Nephron progenitor cell (in vitro differentiated cells): ENCODE results near the gene ECE1.

Experiments
- DNase-seq: peaks from one replicate; pipeline ENCODE4 v3.0.0; 2021
- H3K27ac Mint-ChIP-seq: 2 replicates; pipeline ENCODE4 v1.8.0; 2021; ENCODE audit warnings: mild to moderate bottlenecking, moderate library complexity, mixed read lengths
- H3K27me3 Mint-ChIP-seq: 2 replicates; pipeline ENCODE4 v1.8.0; 2021; ENCODE audit warnings: mild to moderate bottlenecking, low read depth, mixed read lengths; ENCODE audit not compliant: poor library complexity
- H3K36me3 Mint-ChIP-seq: 2 replicates; pipeline ENCODE4 v1.8.0; 2021; ENCODE audit warnings: low read depth, mixed read lengths
- H3K4me1 Mint-ChIP-seq: 2 replicates; pipeline ENCODE4 v1.8.0; 2021; ENCODE audit warnings: mixed read lengths
- H3K4me3 Mint-ChIP-seq: 2 replicates; pipeline ENCODE4 v1.8.0; 2021; ENCODE audit warnings: mild to moderate bottlenecking, moderate library complexity, mixed read lengths
- H3K9me3 Mint-ChIP-seq: 2 replicates; pipeline ENCODE4 v1.8.0; 2021; ENCODE audit warnings: mild to moderate bottlenecking, moderate library complexity, mixed read lengths
- TF ChIP-seq, protein P1 (sequence below): fragments of 200-600 bp; sonication (generic); IDR thresholded peaks from 2 replicates; pipeline ENCODE4 v1.5.0; 2021; ENCODE audit warnings: antibody characterized with exemption

The ECE1 gene

DNA sequence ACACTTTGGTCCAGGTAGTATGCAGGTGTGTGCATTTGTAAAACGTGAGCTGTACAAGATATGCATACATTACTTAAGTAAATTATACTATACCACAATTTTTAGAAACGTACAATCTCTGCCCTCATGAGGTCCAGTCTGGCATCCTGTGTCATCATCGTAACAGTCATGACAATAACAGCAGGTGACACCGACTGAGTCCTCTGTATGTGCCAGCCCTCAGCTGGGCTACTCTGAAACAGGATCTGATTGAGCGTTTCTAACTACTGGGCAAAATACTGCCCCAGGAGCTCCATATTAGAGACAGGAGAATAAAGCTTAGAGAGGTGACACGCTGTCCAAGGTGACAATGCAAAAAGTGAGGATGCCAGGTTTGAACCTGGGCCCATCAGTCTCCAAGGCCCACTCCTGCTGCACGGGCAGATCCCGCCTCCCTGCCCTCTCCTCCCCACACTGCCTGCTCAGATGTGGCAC, 47.2 kb upstream of the ECE1 start:
- Mint-ChIP-seq H3K27ac (no peak overlapping the region), H3K36me3 (no peaks in the 10 kb centered on the region), H3K27me3 (peaks cover 17% of the 10 kb centered on the region), H3K9me3 (no peaks in the 10 kb centered on the region), H3K4me1 (peaks cover 90% of the 10 kb centered on the region), H3K4me3 (no peak overlapping the region)
- no peak for DNase-seq
- TF ChIP-seq, protein P1, sequence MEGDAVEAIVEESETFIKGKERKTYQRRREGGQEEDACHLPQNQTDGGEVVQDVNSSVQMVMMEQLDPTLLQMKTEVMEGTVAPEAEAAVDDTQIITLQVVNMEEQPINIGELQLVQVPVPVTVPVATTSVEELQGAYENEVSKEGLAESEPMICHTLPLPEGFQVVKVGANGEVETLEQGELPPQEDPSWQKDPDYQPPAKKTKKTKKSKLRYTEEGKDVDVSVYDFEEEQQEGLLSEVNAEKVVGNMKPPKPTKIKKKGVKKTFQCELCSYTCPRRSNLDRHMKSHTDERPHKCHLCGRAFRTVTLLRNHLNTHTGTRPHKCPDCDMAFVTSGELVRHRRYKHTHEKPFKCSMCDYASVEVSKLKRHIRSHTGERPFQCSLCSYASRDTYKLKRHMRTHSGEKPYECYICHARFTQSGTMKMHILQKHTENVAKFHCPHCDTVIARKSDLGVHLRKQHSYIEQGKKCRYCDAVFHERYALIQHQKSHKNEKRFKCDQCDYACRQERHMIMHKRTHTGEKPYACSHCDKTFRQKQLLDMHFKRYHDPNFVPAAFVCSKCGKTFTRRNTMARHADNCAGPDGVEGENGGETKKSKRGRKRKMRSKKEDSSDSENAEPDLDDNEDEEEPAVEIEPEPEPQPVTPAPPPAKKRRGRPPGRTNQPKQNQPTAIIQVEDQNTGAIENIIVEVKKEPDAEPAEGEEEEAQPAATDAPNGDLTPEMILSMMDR = no peak

DNA sequence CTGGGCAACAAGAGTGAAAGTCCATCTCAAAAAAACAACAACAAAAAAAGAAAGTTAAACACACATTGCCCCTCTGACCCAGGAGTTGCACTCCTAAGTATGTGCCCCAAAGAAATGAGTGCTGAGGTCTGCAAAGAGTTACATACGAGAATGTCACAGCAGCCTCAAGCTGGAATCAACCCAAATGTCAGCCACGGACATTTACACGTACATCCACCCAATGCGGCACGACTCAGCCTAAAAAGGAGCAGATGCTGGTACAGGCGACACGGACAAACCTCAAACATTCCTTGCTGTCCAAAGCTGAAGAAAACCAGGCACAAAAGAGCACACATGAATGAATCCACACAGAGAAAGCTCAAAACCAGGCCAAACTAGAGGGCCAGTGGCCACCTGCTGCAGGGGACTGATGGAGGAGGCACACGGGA, 46.8 kb upstream of the ECE1 start:
- H3K27me3 Mint-ChIP-seq = peaks cover 17% of the 10 kb centered on the region
- H3K27ac Mint-ChIP-seq = no peak overlapping the region
- H3K4me3 Mint-ChIP-seq = no peak overlapping the region
- no peak for DNase-seq
- H3K36me3 Mint-ChIP-seq = no peaks in the 10 kb centered on the region
- TF ChIP-seq, protein P1 = no peak
- peaks cover 89% of the 10 kb centered on the region for H3K4me1 Mint-ChIP-seq
- H3K9me3 Mint-ChIP-seq = no peaks in the 10 kb centered on the region

DNA sequence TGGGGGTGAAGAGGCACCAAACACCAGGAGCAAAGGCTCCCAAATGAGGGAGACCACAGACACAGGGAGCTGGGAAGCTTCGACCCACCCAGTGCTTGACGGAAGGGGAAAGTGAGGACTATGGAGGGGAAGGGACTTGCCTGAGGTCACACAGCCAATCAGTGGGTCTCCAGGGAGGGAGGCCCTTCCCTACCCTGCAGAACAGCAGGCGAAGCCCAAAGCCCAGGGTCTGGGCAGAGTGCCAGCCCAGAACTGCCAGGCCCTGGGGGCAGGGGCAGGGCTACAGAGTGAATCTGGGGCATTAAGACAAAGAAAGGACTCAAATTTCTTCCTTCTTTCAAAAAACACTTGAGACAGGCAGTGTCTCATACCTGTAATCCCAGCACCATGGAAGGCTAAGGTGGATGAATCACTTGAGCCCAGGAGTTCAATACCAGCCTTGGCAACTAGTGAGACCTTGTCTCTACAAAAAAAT, 45.5 kb upstream of the ECE1 start:
- TF ChIP-seq, protein P1 = no peak
- H3K27ac Mint-ChIP-seq = no peak overlapping the region
- H3K36me3 Mint-ChIP-seq = no peaks in the 10 kb centered on the region
- peaks cover 87% of the 10 kb centered on the region for H3K4me1 Mint-ChIP-seq
- H3K9me3 Mint-ChIP-seq = no peaks in the 10 kb centered on the region
- no peak for DNase-seq
- no peak overlapping the region for H3K4me3 Mint-ChIP-seq
- H3K27me3 Mint-ChIP-seq = peaks cover 17% of the 10 kb centered on the region

DNA sequence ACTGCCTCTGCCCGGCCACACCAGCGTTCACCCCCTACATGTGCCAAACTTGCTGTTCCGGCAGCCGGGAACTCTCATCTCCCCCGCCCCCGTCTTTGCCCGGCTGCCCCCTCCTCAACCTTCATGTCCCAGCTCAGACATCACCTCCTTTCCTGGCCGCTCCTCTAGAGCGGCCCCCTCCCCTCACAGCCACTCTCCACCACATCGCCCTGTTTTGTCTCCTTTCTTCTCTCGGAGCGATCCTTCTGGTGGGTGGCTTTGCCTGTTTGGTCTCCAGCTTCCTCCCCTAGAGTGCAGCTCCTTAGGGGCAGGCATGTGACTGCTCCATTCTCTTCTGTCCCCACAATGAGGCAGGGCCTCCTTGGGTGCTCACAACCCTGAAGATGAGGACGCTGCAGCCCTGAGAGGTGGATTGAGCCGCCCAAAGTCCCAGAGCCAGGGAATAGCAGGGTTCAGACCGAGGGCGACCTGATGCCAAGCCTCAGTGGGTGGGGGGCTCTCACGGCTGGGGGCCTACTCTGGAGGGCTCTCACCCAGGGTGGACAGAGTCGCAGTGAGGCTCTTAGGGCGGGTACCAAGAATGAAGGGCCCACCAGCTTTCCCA, 44.9 kb upstream of the ECE1 start:
- DNase-seq = no peak
- H3K9me3 Mint-ChIP-seq = no peaks in the 10 kb centered on the region
- peaks cover 87% of the 10 kb centered on the region for H3K4me1 Mint-ChIP-seq
- H3K4me3 Mint-ChIP-seq = peak overlapping the region; percentile 72
- TF ChIP-seq, protein P1 = no peak
- H3K27me3 Mint-ChIP-seq = peaks cover 17% of the 10 kb centered on the region
- H3K27ac Mint-ChIP-seq = no peak overlapping the region
- no peaks in the 10 kb centered on the region for H3K36me3 Mint-ChIP-seq

DNA sequence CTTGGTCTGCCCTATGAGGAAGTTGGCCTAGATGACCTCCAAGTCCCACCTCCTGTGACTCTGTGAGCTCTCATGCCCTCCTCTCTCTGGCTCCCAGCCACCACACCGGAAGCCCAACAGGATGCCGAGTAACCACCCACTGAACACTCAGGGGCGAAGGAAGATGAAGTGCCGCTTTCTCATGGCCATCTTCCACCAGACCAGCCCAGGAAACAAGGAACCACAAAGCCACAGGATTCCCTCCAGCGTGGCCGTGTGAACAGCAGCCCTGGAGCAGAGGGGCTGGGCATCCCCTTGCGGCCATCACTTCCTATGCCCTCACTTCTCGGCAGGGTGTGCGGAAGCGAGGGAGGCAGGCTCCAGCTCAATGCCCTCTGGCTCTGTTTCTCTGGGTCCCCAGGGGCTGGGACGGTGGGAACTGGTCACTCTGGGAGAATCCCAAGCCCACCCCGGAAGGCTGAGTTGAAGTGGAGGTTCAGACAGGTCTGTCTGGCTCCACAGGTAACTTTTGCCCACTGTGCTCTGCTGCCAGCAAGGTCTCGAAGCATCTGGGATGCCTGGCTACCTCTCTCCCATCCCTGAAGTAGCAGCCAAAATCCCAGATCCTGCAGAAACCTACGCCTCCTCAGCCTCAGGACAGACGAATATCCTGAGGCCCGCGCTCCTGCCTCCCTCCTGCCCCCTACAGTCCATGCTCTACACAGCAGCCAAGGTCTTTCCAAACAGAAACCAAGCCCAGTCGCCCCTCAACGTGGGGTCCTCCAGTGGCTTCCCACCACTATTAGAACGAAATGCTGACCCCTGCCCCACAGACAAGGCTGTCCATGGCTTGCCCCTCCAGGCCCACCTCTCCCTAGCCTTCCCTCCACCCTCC, 44.2 kb upstream of the ECE1 start:
- peaks cover 86% of the 10 kb centered on the region for H3K4me1 Mint-ChIP-seq
- H3K27ac Mint-ChIP-seq = peak overlapping the region; percentile 51
- peak; percentile 65 for DNase-seq
- H3K27me3 Mint-ChIP-seq = peaks cover 17% of the 10 kb centered on the region
- no peaks in the 10 kb centered on the region for H3K36me3 Mint-ChIP-seq
- TF ChIP-seq, protein P1 = peak; percentile 69
- no peaks in the 10 kb centered on the region for H3K9me3 Mint-ChIP-seq
- peak overlapping the region; percentile 72 for H3K4me3 Mint-ChIP-seq
